Adrenal gland (tissue), 12 donors: Measurements from ENCODE around the gene ACER3. TPM values are rescaled to one million over a fixed set of nuclear protein-coding genes. Genes with fewer than 3 reads are reported as not detected.

ENCODE experiments used
- DNase-seq, 7 donors: peaks; one replicate each; pipeline ENCODE4 v3.0.0-alpha.2; 2019 to 2020
- H3K27ac ChIP-seq, 5 donors: fragments of 200-600 bp; sonication (generic) in 4 of 5; 1 replicate in 3 of 5; 2 replicates in 2 of 5; pipeline versions ENCODE4 v1.5.1 to v1.8.0; 2016 to 2020; ENCODE audit warnings: mild to moderate bottlenecking in 1 of 5
- H3K27me3 ChIP-seq: fragments of 200-600 bp; 2 replicates; pipeline ENCODE4 v1.8.0; 2021
- H3K36me3 ChIP-seq, 2 donors: fragments of 200-600 bp; replicated peaks in 1 of 2; 1 replicate in 1 of 2; 2 replicates in 1 of 2; pipeline versions ENCODE4 v1.5.1 to v1.8.0; 2018 to 2022
- H3K4me1 ChIP-seq, 2 donors: fragments of 200-600 bp; replicated peaks in 1 of 2; 1 replicate in 1 of 2; 2 replicates in 1 of 2; pipeline versions ENCODE4 v1.5.1 to v1.8.0; 2018 to 2021
- H3K4me3 ChIP-seq, 4 donors: fragments of 200-600 bp; sonication (generic) in 3 of 4; one replicate each; pipeline ENCODE4 v1.5.1; 2016 to 2018
- H3K9me3 ChIP-seq, 3 donors: fragments of 200-600 bp; sonication (generic) in 1 of 3; replicated peaks in 1 of 3; 1 replicate in 2 of 3; 2 replicates in 1 of 3; pipeline versions ENCODE4 v1.5.1 to v1.8.0; 2016 to 2021
- POLR2A ChIP-seq, 2 donors: fragments of 450-650 bp; IDR thresholded peaks; one replicate each; pipeline ENCODE4 v1.6.1; 2017; ENCODE audit warnings: antibody characterized with exemption in 2 of 2, mild to moderate bottlenecking in 2 of 2, moderate library complexity in 1 of 2
- WGBS, 4 donors: extraction: QIAGEN DNeasy Blood & Tissue Kit in 2 of 4; methylation state at CpG; one replicate each; pipeline versions ENCODE4 v1.1.5 to v1.1.7; 2013 to 2017; 5-methylcytosine and 5-hydroxymethylcytosine counted together
- intact Hi-C, 2 donors: fragments of 100-400 bp; cut with DNase I; formaldehyde crosslinking; loops; one replicate each; pipeline versions ENCODE4 v1.14.1 to v1.15.0; 2022 to 2023
- polyA plus RNA-seq, 3 donors: library from polyadenylated mRNA; stranded (reverse); fragments of 200-250 nt in 2 of 3; fragments of 350-450 nt in 1 of 3; fragmentation: Illumina TruSeq in 1 of 3; extraction: RNeasy Lipid Tissue Mini Kit (QIAGEN cat#74804) in 1 of 3; gene quantifications; one replicate each; pipeline ENCODE4 v1.2.3, GENCODE V29; 2013 to 2014
- total RNA-seq, 9 donors: library from RNA; depleted of rRNA in 4 of 9; stranded (reverse); fragments of >200 nt in 4 of 9; fragments of 120-200 nt in 1 of 9; fragmentation: NEBNext Ultra II Directional in 1 of 9; extraction: Animal tissue kit (Norgen Biotek cat#: 25700) in 1 of 9; gene quantifications; one replicate each; pipeline versions ENCODE4 v1.1.0 to v1.2.4, GENCODE V29; 2013 to 2023
- TF ChIP-seq, protein P1 (sequence below), 6 experiments: fragments of 450-650 bp in 4 of 6; fragments of 200-600 bp in 2 of 6; sonication (generic) in 1 of 6; IDR thresholded peaks; 1 replicate in 5 of 6; 2 replicates in 1 of 6; pipeline versions ENCODE4 v1.5.1 to v1.8.0; 2016 to 2021; ENCODE audit warnings: antibody characterized with exemption in 6 of 6, mild to moderate bottlenecking in 2 of 6, moderate library complexity in 1 of 6
- donor health status: healthy with polysubstance abuse.
- donor health status: Bipolar disorder and iron deficiency.
- donor health status: DM: yes; HTN: yes; CAD: no.
- donor health status: DM: no; HTN: no; CAD: no.
- donor health status: DM: no; HTN: no; CAD: no.
- donor health status: DM: yes; HTN: yes; CAD: no.

Gene ACER3
- total and polyA plus RNA-seq, 12 donors, result 4.1 to 22.0 (median 15.3) TPM

DNA sequence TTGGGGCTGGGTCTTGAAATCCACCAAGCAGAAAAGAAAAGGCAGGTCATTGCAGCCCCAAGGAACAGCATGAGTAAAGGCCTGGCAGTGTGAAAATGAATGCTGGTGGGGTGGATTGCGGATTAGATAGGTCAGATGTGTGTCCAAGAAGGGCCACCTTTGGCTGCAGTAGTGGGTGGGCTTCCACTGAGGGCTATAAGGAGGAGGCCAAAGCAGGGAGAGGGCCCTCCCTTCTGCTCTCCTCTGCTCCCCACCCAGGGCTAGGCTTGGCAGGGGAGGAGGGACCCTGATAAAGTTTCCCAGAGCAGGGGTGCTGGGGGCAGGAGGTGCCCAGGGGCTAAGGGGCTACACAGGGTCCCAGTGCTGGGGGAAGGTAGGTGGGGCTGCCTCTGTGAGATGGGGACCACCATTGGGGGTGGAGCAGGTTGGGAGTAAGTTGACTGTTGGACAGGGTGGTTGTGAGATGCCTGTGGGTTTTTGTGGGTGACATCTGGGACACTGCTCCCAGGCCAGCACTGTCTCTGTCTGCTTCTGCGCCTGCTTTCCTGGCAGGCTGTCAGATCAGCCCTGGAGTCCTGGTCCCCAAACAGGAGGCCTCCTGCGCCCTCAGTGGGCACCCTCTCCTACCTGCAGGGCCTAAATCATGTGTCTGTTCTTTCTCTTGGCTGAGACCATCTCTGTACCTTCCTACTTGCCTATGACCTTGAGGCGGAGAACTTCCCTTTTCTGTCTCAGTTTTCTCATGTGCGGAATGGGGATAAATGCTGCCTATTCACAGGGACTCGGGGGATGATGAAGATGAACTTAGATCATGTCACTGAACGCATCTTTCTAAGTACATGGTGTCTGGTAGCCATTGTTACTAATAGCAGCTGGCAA lies 208.0 kb downstream of the ACER3 start:
- H3K27ac ChIP-seq, result peak overlapping the region in 1 of 5 donors; percentile 17
- no peaks in the 10 kb centered on the region for H3K27me3 ChIP-seq
- intact Hi-C loops, result no loop called here
- no peaks in the 10 kb centered on the region for H3K36me3 ChIP-seq
- no peaks in the 10 kb centered on the region for H3K9me3 ChIP-seq
- peak in 4 of 7 donors; percentile 4 to 43 (median 14) for DNase-seq
- H3K4me1 ChIP-seq, result peaks cover 19 to 37% of the 10 kb centered on the region in 2 donors
- H3K4me3 ChIP-seq, result no peak overlapping the region
- WGBS, 4 donors, result 70 to 90% (median 79%) methylated on average over 7 of the region's 7 CpGs
- TF ChIP-seq POLR2A (IDR thresholded peaks at IDR 0.05), result no peak
- TF ChIP-seq, protein P1, sequence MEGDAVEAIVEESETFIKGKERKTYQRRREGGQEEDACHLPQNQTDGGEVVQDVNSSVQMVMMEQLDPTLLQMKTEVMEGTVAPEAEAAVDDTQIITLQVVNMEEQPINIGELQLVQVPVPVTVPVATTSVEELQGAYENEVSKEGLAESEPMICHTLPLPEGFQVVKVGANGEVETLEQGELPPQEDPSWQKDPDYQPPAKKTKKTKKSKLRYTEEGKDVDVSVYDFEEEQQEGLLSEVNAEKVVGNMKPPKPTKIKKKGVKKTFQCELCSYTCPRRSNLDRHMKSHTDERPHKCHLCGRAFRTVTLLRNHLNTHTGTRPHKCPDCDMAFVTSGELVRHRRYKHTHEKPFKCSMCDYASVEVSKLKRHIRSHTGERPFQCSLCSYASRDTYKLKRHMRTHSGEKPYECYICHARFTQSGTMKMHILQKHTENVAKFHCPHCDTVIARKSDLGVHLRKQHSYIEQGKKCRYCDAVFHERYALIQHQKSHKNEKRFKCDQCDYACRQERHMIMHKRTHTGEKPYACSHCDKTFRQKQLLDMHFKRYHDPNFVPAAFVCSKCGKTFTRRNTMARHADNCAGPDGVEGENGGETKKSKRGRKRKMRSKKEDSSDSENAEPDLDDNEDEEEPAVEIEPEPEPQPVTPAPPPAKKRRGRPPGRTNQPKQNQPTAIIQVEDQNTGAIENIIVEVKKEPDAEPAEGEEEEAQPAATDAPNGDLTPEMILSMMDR (IDR thresholded peaks at IDR 0.05), result no peak

DNA sequence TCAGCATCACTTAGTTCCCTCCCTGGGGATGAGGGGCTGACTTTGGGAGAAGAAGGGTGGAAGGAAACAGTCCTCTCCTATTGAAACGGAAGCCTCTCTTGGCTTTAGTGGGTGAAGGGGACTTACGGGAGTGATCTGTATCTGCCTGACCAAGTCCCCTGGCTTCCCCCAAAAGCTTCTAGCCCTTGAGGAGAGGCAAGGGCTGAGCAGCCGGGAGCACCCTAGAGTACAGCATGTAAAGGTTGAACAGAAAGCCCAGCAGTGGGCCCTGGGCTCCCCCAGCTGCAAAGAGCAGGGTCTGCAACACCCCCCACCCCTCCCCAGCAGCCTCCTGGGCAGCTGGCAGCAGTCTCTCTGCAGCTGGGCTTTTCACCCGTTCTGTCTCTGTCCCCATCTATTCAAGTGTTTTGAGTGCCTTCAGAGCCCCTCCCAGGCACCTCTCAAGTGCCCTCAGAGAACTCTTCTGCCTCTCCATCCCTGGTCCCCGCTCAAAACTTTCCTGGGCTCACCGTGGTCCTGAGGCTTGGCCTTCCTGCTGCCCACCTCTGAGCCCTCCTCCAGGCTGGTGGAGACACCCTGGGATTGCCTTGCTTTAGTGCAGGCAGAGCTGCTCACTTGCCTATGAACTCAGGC lies 208.7 kb downstream of the ACER3 start:
- H3K4me1 ChIP-seq, result peaks cover 26 to 44% of the 10 kb centered on the region in 2 donors
- no peaks in the 10 kb centered on the region for H3K27me3 ChIP-seq
- H3K4me3 ChIP-seq, result no peak overlapping the region
- TF ChIP-seq, protein P1 (IDR thresholded peaks at IDR 0.05), result no peak
- TF ChIP-seq POLR2A (IDR thresholded peaks at IDR 0.05), result no peak
- no peaks in the 10 kb centered on the region for H3K36me3 ChIP-seq
- H3K27ac ChIP-seq, result peak overlapping the region in 1 of 5 donors; percentile 5
- 82 to 90% (median 87%) methylated on average over 6 of the region's 6 CpGs for whole genome bisulfite sequencing, 4 donors
- no peaks in the 10 kb centered on the region for H3K9me3 ChIP-seq
- intact Hi-C loops, result no loop called here
- peak in 4 of 7 donors; percentile 5 to 43 (median 13) for DNase-seq

DNA sequence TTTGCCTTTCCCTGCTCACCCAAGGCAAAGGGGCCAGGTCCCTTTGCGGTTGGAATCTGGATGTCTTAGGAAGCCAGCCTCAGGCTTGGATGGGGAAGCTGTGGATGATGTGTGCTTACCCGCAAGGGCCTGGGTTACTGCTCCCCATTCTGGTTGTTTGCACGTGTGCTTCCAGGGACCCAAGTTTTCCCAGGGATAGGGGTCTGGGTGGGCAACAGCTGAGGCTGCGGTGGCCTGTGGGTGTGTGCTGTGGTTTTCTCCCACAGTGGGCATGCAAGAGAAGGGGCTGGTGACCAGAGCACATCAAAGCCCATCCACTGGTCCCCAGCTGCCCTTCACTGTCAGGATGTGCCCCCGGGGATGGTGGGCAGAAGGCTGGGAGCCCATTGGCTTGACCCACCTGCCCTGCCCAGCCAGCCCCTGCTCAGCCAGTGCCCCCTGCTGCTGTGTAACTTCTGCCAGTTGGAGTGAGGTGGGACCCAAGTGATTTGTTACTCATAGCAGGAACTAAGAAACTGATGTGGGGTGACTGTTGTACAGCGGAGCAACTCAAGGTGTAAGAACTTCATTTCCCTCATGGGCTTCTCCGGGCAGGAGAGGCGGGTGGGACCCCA lies 209.4 kb downstream of the ACER3 start:
- WGBS, 4 donors, result 91 to 100% (median 93%) methylated on average over 3 to 8 of the region's 8 CpGs
- peaks cover 29 to 51% of the 10 kb centered on the region in 2 donors for H3K4me1 ChIP-seq

More for the DNA sequence above, 209.4 kb downstream of the ACER3 start:
- DNase-seq, result peak in 4 of 7 donors; percentile 8 to 35 (median 16)
- H3K36me3 ChIP-seq, result no peaks in the 10 kb centered on the region
- intact Hi-C loops, result no loop called here
- H3K4me3 ChIP-seq, result no peak overlapping the region
- TF ChIP-seq POLR2A (IDR thresholded peaks at IDR 0.05), result no peak
- TF ChIP-seq, protein P1 (IDR thresholded peaks at IDR 0.05), result no peak
- no peaks in the 10 kb centered on the region for H3K9me3 ChIP-seq
- H3K27me3 ChIP-seq, result no peaks in the 10 kb centered on the region
- no peak overlapping the region for H3K27ac ChIP-seq
